Eye (tissue), 1 donor: ENCODE data around the gene MPPED2.
A peak's percentile ranks its signal among the peaks of the same experiment; 100 is the strongest.

Experiments used
- DNase-seq: peaks from one replicate; pipeline ENCODE4 v3.0.0-alpha.2; 2015

The MPPED2 gene

DNA sequence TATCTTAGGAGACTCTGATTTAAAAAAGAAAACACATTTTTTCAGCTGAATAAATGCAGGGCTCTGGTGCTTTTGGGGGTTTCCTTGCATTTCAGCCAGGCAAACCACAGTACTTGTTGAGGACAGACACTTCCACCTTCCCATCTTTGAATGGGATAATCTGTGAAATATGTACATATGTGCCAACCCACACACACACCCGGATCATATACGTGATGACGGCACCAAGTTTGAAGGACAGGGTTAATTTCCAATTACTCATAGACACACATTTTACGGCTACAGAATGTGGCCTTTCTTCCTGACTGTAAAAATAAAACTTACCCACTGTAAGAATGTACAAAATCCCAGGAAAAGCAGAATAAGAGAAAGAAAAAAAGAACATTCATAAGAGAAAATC is 104.4 kb downstream of the MPPED2 start:
- DNase-seq, result no peak

GRCh38 chr11:30481330-30481729 is 104.8 kb downstream of the MPPED2 start:
- DNase-seq, result peak; percentile 66

DNA sequence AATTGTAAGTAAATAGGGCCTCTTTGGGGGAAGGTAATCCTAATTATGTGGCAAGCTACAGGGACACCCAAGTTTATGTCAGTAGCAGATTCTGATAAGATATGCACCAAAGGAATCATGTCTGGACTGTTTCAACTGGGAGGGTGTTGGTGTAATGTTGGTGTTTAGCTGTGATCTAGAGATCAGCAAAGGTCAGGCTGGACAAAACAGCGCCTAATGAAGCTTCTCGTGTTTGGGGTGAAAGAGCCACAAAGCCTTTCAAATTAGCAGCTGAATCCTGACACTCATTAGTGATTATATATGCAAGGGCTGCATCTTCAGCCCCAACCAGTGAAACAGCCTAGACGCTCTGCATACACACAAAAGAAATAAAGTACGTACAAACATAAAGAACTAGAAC is 106.3 kb downstream of the MPPED2 start:
- DNase-seq, result peak; percentile 59

DNA sequence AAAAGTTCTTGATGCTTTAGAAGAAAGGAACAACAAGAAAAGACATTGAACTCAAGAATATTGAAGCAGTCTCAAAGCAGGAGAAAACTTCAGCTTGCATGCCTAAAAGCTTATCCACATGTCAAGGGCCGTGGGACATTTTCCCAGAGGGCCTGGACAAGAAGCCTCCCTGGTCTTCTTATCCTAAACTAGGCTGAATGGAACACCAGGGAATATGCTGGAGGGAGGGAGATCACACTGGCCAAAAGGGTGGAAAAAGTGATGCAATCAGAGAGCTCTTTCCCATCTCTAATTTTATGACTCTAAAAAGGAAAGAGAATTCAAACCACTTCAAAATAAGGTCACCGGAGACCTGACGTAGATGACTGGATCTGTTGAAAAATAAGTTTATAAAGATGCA is 107.2 kb downstream of the MPPED2 start:
- no peak for DNase-seq

DNA sequence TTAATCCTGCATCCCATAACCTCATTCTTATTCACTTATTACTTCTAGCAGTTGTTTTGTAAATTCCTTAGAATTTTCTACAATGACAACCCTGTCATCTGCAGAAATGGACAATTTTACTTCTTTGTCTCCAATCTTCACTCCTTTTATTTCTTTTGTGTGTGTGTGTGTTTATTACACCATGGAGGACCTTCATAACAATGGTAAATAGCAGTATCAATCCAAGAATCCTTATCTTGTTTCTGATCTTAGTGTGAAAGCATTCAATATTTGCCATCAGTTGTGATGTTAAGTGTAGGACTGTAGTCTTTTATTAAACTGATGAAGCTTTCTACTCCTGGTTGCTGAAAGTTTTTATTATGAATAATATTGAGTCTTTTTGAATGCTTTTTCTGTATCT is 109.1 kb downstream of the MPPED2 start:
- DNase-seq, result no peak

- no peak for DNase-seq
Measured at GRCh38 chr11:30474151-30474954, 111.8 kb downstream of the MPPED2 start.

DNA sequence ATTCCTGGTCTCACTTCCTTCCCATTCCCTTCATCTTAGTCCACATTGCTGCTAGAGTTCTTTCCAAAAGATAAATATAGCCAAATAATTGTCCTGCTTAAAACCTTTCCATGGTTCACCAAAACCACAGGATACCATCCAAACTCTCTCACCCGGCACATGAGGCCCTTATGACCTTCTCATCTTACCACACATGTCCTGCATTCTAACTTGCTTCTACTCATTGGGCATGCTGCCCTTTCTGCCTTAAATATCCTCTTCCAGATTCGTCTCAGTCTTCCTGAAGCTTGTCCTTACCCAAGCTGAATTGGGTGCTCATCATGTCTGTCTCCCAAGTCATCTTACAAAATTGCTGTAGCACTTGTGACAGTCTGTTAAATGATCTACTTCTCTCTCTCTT is 114.9 kb downstream of the MPPED2 start:
- no peak for DNase-seq

- DNase-seq, result no peak
Measured at GRCh38 chr11:30468881-30469280, 117.3 kb downstream of the MPPED2 start.

DNA sequence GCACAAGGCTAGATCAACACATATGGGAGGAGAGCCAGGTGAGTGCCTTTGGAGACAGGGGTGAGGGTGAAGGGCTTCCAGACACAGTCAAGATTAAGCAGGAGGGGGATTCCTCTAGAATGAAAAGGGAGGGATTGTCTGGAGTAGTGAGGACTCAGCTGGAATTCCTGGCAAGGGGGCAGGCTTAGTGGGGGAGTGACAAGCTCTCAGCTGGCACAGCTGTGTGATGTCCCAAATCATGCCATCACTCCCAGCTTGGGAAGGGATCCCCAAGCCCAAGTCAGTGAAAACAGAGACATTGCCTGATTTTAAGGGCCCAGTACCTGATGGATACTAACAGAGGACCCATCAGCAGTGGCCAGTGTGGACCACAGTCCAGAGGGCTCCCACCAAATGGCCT is 119.0 kb downstream of the MPPED2 start:
- no peak for DNase-seq

- no peak for DNase-seq
Measured at GRCh38 chr11:30465623-30466022, 120.5 kb downstream of the MPPED2 start.

- DNase-seq, result no peak
Measured at GRCh38 chr11:30465192-30465591, 121.0 kb downstream of the MPPED2 start.

DNA sequence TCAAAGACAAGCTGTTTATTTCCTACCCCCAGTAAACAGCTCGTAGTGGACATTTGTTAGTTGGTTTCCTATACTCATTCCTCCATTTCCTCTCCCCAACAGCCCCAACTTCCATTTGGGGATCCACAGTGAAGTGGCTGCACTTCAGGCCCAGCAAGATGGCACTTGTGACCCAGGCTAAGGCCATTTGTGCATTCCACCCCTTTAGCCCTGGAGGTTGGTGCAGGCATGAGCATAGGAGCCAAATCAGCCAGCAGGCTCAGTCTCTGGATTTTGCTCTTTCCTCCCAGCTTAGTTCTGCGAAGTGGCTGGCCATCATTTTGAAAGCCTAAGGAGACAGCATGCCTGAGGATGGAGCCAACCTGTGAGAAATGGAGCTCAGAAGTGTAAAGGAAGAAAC is 122.9 kb downstream of the MPPED2 start:
- DNase-seq, result no peak

- DNase-seq, result no peak
Measured at GRCh38 chr11:30462421-30462820, 123.7 kb downstream of the MPPED2 start.

GRCh38 chr11:30459821-30460220 is 126.3 kb downstream of the MPPED2 start:
- DNase-seq, result no peak

- no peak for DNase-seq
Measured at GRCh38 chr11:30459306-30459705, 126.8 kb downstream of the MPPED2 start.

- no peak for DNase-seq
Measured at GRCh38 chr11:30458541-30458940, 127.6 kb downstream of the MPPED2 start.

DNA sequence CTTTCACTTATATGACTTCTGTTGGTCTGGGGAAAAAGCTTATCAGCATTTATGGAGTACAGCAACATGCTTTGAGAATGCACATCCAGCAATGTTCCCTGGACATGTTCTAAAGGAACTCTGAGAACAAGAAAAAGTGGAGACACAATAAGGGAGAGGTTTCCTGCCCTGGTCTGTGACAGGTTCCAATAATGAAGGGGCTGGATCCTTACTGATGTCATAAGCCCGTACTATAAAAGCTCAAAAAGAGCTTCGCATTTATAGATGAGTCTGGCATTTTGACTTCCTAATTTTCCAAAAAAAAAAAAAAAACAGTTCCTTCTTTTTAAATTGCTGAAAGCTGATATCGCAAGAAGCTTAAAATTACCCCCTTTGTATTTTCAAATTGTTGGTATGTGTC is 129.1 kb downstream of the MPPED2 start:
- no peak for DNase-seq

DNA sequence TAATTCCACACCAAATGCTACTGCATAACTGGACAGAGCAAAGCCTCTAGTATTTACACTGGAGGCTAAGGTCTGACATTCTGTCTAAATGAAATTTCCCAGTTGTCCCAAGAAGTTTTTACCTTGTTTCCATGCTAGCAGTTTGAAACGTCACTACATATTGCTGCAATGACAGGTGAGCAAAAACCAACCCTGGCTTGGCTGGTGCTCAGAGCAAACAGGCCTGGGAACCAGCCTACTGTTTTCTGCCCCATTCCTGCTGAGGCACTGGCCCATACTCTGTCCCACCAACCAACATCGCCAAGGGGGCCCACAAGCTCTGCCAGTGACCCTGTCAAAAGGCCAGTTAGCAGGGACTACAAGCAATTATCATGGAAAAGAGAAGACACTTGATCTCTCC is 131.1 kb downstream of the MPPED2 start:
- DNase-seq, result no peak

GRCh38 chr11:30454541-30454940 is 131.6 kb downstream of the MPPED2 start:
- no peak for DNase-seq

- no peak for DNase-seq
Measured at GRCh38 chr11:30454111-30454510, 132.0 kb downstream of the MPPED2 start.

DNA sequence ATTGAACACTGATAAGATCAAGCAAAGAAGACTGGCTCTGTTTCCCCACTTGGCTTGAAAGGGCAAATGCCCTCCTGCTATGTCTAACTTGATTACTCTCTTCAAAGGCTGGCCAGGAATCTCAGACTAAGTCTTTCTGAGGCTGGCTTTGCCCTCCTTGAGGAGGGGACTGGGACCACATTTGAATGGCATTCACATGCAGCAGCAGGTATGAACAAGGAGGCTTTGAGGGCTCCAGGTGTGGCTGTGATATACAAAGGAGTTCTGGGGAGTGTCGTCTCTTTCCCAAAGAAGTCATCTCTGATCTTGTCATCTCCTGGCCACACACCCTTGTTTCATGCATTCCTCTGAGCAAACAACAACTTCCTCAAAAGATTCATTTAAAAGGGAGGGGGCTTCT is 132.4 kb downstream of the MPPED2 start:
- DNase-seq, result no peak

GRCh38 chr11:30452842-30453241 is 133.3 kb downstream of the MPPED2 start:
- no peak for DNase-seq

DNA sequence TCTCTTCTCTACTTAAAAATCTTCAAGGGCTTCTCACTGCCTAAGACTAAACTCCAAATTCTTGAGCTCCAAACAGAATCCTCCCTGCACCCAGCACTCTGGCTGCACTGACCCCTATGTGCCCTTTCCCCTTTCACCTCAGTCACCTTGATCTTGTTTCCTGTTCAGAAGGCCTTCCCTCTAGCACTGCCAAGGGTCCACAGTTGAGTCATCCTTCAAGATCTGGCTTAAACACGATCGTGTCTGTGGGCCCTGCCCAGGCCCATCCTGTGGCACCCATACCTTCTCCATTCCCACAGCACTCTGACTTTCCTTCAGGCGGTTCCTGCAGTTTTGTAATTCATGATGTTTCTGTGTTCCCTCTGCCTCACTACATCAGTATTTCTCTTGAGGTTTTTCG is 134.0 kb downstream of the MPPED2 start:
- no peak for DNase-seq

GRCh38 chr11:30451626-30452025 is 134.5 kb downstream of the MPPED2 start:
- DNase-seq, result no peak

- DNase-seq, result no peak
Measured at GRCh38 chr11:30451167-30451566, 135.0 kb downstream of the MPPED2 start.
